ENCODE measurements around the gene AGAP1. TPM values are rescaled to one million over a fixed set of nuclear protein-coding genes. Genes with fewer than 3 reads are reported as not detected.
A peak's percentile ranks its signal among the peaks of the same experiment; 100 is the strongest.

Gene AGAP1
- total RNA-seq, 1 donor from 2014 or later: 39.4 TPM

DNA sequence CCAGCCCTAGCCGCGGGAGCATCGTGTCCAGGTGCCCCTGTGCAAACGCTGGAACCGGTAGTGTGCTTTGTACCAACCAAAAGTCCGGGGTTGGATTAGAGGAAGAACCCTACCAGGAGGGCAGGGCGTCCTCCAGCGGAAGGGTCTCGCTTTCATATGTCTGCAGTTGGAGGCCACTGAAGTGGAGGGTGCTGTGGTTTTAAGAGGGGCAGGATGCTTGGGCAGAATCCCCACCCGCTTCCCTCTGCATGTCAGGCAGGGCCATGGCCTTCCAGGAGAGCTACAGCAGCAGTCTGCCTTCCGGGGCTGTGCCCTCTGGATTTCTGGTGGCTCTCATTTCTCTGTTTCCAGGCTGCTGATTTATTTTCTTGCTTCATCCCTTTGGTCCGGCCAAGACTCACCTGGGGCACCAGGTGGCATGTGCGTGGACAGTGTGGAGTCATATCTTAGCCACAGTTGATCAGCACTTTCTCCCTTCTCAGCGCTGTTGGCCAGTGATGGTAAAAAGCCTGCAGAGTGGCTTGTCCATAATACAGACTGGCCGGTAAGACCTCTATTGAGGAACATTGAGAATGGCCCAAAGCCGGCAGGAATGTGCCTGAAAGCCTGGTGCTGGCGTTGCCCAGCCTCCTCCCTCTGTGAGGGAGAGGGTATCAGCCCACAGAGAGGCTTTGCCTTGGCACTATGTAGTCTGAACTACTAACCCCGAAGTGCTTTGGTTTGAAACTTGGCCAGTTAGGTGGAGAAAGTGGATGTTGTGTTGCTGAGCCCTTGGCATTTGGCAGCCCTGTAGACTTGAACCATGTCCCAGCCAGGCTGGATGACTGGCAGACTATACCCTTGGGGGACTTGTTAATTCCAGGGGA lies 1.8 kb downstream of the AGAP1 start:
- Histone ChIP-seq H3K27me3 (ENCODE audit: insufficient read depth, low read length) (no peaks in the 10 kb centered on the region), H3K9me3 (ENCODE audit: insufficient read depth, low read depth, low read length) (no peaks in the 10 kb centered on the region), H3K36me3 (ENCODE audit: insufficient read depth, low read length) (no peaks in the 10 kb centered on the region), H3K4me1 (ENCODE audit: insufficient read depth, low read length) (peaks cover 18% of the 10 kb centered on the region), H2AFZ (ENCODE audit: low read depth, low read length) (peak overlapping the region; percentile 96), H3K9ac (ENCODE audit: low read length) (peak overlapping the region; percentile 63), H3K79me2 (ENCODE audit: insufficient read depth, low read length) (peaks cover 58% of the 10 kb centered on the region), H3K27ac (ENCODE audit: low read depth, low read length) (no peak overlapping the region), H4K20me1 (ENCODE audit: insufficient read depth, low read length) (peaks cover 57% of the 10 kb centered on the region), H3K4me2 (ENCODE audit: low read length) (peak overlapping the region; percentile 95), H3K4me3 (ENCODE audit: insufficient read depth, low read depth, low read length) (peak overlapping the region; percentile 61)
- H3K27ac Mint-ChIP-seq (ENCODE audit: unreplicated experiment): peak overlapping the region; percentile 58
- H3K4me1 Mint-ChIP-seq (ENCODE audit: low read depth, unreplicated experiment): peaks cover 26% of the 10 kb centered on the region
- DNase-seq (ENCODE audit: low read depth): no peak
- no peak for FAIRE-seq
- H3K27me3 Mint-ChIP-seq (ENCODE audit: low read depth, unreplicated experiment): no peaks in the 10 kb centered on the region
- peak overlapping the region; percentile 90 for H3K4me3 Mint-ChIP-seq (ENCODE audit: unreplicated experiment)
- no peaks in the 10 kb centered on the region for H3K9me3 Mint-ChIP-seq (ENCODE audit: unreplicated experiment)
- TF ChIP-seq CTCF (IDR thresholded peaks at IDR 0.05; ENCODE audit: insufficient read depth, low read depth, low read length) (no peak), EZH2 (IDR thresholded peaks at IDR 0.05; ENCODE audit: insufficient read depth, low read length) (no peak)
- H3K36me3 Mint-ChIP-seq (ENCODE audit: low read depth, unreplicated experiment): no peaks in the 10 kb centered on the region

- Mint-ChIP-seq H3K36me3 (ENCODE audit: low read depth, unreplicated experiment) (no peaks in the 10 kb centered on the region), H3K4me1 (ENCODE audit: low read depth, unreplicated experiment) (peaks cover 32% of the 10 kb centered on the region), H3K27ac (ENCODE audit: unreplicated experiment) (peak overlapping the region; percentile 15), H3K9me3 (ENCODE audit: unreplicated experiment) (no peaks in the 10 kb centered on the region), H3K4me3 (ENCODE audit: unreplicated experiment) (peak overlapping the region; percentile 90), H3K27me3 (ENCODE audit: low read depth, unreplicated experiment) (no peaks in the 10 kb centered on the region)
- no peak overlapping the region for H3K9ac ChIP-seq (ENCODE audit: low read length)
- H3K27me3 ChIP-seq (ENCODE audit: insufficient read depth, low read length): no peaks in the 10 kb centered on the region
- no peak for FAIRE-seq
- H3K79me2 ChIP-seq (ENCODE audit: insufficient read depth, low read length): peaks cover 60% of the 10 kb centered on the region
- peaks cover 24% of the 10 kb centered on the region for H3K4me1 ChIP-seq (ENCODE audit: insufficient read depth, low read length)
- H3K4me3 ChIP-seq (ENCODE audit: insufficient read depth, low read depth, low read length): no peak overlapping the region
- peaks cover 62% of the 10 kb centered on the region for H4K20me1 ChIP-seq (ENCODE audit: insufficient read depth, low read length)
- DNase-seq (ENCODE audit: low read depth): peak; percentile 15
- TF ChIP-seq CTCF (IDR thresholded peaks at IDR 0.05; ENCODE audit: insufficient read depth, low read depth, low read length) (no peak), EZH2 (IDR thresholded peaks at IDR 0.05; ENCODE audit: insufficient read depth, low read length) (no peak)
- no peak overlapping the region for H2AFZ ChIP-seq (ENCODE audit: low read depth, low read length)
- peak overlapping the region; percentile 95 for H3K4me2 ChIP-seq (ENCODE audit: low read length)
- no peak overlapping the region for H3K27ac ChIP-seq (ENCODE audit: low read depth, low read length)
- no peaks in the 10 kb centered on the region for H3K36me3 ChIP-seq (ENCODE audit: insufficient read depth, low read length)
- H3K9me3 ChIP-seq (ENCODE audit: insufficient read depth, low read depth, low read length): no peaks in the 10 kb centered on the region
These were observed 2.4 kb downstream of the AGAP1 start for GRCh38 chr2:235496239-235496621.

- Histone ChIP-seq H3K79me2 (ENCODE audit: insufficient read depth, low read length) (peaks cover 66% of the 10 kb centered on the region), H3K36me3 (ENCODE audit: insufficient read depth, low read length) (no peaks in the 10 kb centered on the region), H3K4me2 (ENCODE audit: low read length) (no peak overlapping the region), H3K4me1 (ENCODE audit: insufficient read depth, low read length) (peaks cover 30% of the 10 kb centered on the region), H3K9ac (ENCODE audit: low read length) (no peak overlapping the region), H3K4me3 (ENCODE audit: insufficient read depth, low read depth, low read length) (no peak overlapping the region), H3K27me3 (ENCODE audit: insufficient read depth, low read length) (no peaks in the 10 kb centered on the region), H4K20me1 (ENCODE audit: insufficient read depth, low read length) (peaks cover 70% of the 10 kb centered on the region), H3K27ac (ENCODE audit: low read depth, low read length) (no peak overlapping the region), H3K9me3 (ENCODE audit: insufficient read depth, low read depth, low read length) (no peaks in the 10 kb centered on the region), H2AFZ (ENCODE audit: low read depth, low read length) (no peak overlapping the region)
- FAIRE-seq (no peak), DNase-seq (ENCODE audit: low read depth) (no peak)
- Mint-ChIP-seq H3K27me3 (ENCODE audit: low read depth, unreplicated experiment) (no peaks in the 10 kb centered on the region), H3K9me3 (ENCODE audit: unreplicated experiment) (no peaks in the 10 kb centered on the region), H3K4me3 (ENCODE audit: unreplicated experiment) (peak overlapping the region; percentile 90), H3K4me1 (ENCODE audit: low read depth, unreplicated experiment) (peaks cover 40% of the 10 kb centered on the region), H3K36me3 (ENCODE audit: low read depth, unreplicated experiment) (no peaks in the 10 kb centered on the region), H3K27ac (ENCODE audit: unreplicated experiment) (no peak overlapping the region)
- TF ChIP-seq EZH2 (IDR thresholded peaks at IDR 0.05; ENCODE audit: insufficient read depth, low read length) (no peak), CTCF (IDR thresholded peaks at IDR 0.05; ENCODE audit: insufficient read depth, low read depth, low read length) (no peak)
These were observed 3.3 kb downstream of the AGAP1 start for GRCh38 chr2:235497096-235497495.
